K562 (cell line): ENCODE data around the gene DCTN1. TPM values are rescaled to one million over a fixed set of nuclear protein-coding genes. Genes with fewer than 3 reads are reported as not detected.

Experiments
- ATAC-seq: fragments of 200-7000 bp; cut with Tn5 transposase; 3 replicates; pipeline ENCODE4 v1.9.1; 2020; ENCODE audit warnings: moderate library complexity
- BruUV-seq: library from RNA; stranded (reverse); fragments of 400-500 nt; replicated peaks from 2 replicates; lab custom pipeline; 2021; lab: Mats Ljungman, UMichigan
- CTCF ChIA-PET: fragments of 300-600 bp; formaldehyde crosslinking; extraction: SDS; loops from one replicate; lab custom pipeline; 2021; ENCODE audit warnings: low intra/inter-chr PET ratio; lab: Yijun Ruan, JAX
- POLR2A ChIA-PET: fragments of 300-600, 350-650 bp; sonication (Branson Sonifier 250); formaldehyde crosslinking; extraction: SDS; loops from one replicate; lab custom pipeline; 2021; ENCODE audit warnings: antibody characterized with exemption, inconsistent platforms; lab: Yijun Ruan, JAX
- DNase-seq, 4 experiments: peaks; one replicate each; pipeline versions ENCODE4 v3.0.0 to v3.0.0-alpha.2; 2011 to 2018; ENCODE audit warnings: low spot score in 3 of 4, mixed read lengths in 3 of 4; ENCODE audit errors: extremely low read depth in 1 of 4
- FAIRE-seq: peaks from 2 replicates; lab custom pipeline; 2011; peaks lifted over from hg19 to GRCh38; lab: Jason Lieb, UNC
- H2AFZ ChIP-seq: 2 replicates; pipeline ENCODE4 v1.6.0; 2011; ENCODE audit warnings: low read depth, low read length, control low read depth, inconsistent platforms
- H3K27ac ChIP-seq: fragments of 200-600 bp; 3 replicates; pipeline ENCODE4 v1.8.0; 2011; ENCODE audit warnings: low read depth, mild to moderate bottlenecking, control low read depth, inconsistent platforms, low read length, moderate library complexity, mixed read lengths; ENCODE audit errors: extremely low read depth
- H3K27me3 ChIP-seq, 2 experiments: fragments of 300-600 bp in 1 of 2; 2 replicates in 1 of 2; 3 replicates in 1 of 2; pipeline versions ENCODE4 v1.6.0 to v1.8.0; 2011; ENCODE audit warnings: inconsistent platforms in 2 of 2, low read length in 2 of 2, mild to moderate bottlenecking in 1 of 2, mixed read lengths in 1 of 2, moderate library complexity in 1 of 2; ENCODE audit not compliant: control insufficient read depth in 2 of 2, insufficient read depth in 2 of 2
- H3K36me3 ChIP-seq: fragments of 300-600 bp; 3 replicates; pipeline ENCODE4 v1.8.0; 2011; ENCODE audit warnings: mild to moderate bottlenecking, low read length, inconsistent platforms; ENCODE audit not compliant: control insufficient read depth, insufficient read depth
- H3K4me1 ChIP-seq, 2 experiments: fragments of 200-600 bp in 1 of 2; replicated peaks in 1 of 2; 2 replicates in 1 of 2; 3 replicates in 1 of 2; pipeline versions ENCODE4 v1.5.1 to v1.8.0; 2011; ENCODE audit warnings: inconsistent platforms in 2 of 2, low read length in 2 of 2, mild to moderate bottlenecking in 1 of 2, mixed read lengths in 1 of 2, moderate library complexity in 1 of 2; ENCODE audit not compliant: control insufficient read depth in 2 of 2, insufficient read depth in 2 of 2
- H3K4me2 ChIP-seq: 2 replicates; pipeline ENCODE4 v1.6.1; 2011; ENCODE audit warnings: low read length, control low read depth, inconsistent platforms, mixed read lengths; ENCODE audit not compliant: insufficient read depth
- H3K4me3 ChIP-seq: fragments of 200-600 bp; sonication (generic), shearing (Covaris generic); 2 replicates; pipeline ENCODE4 v1.5.1; 2016; ENCODE audit warnings: control low read depth, inconsistent platforms
- H3K79me2 ChIP-seq: fragments of 200-600 bp; 3 replicates; pipeline ENCODE4 v1.8.0; 2011; ENCODE audit warnings: low read length, inconsistent platforms; ENCODE audit not compliant: control insufficient read depth, insufficient read depth
- H3K9ac ChIP-seq, 2 experiments: 2 replicates each; pipeline versions ENCODE4 v1.6.0 to v1.6.1; 2011; ENCODE audit warnings: low read depth in 2 of 2, low read length in 2 of 2, control low read depth in 1 of 2, inconsistent platforms in 1 of 2, mild to moderate bottlenecking in 1 of 2, mixed read lengths in 1 of 2; ENCODE audit not compliant: insufficient read depth in 1 of 2
- H3K9me1 ChIP-seq: one replicate; pipeline ENCODE4 v1.6.0; 2011; ENCODE audit warnings: inconsistent platforms, mild to moderate bottlenecking, low read length, moderate library complexity; ENCODE audit not compliant: control insufficient read depth, insufficient read depth
- H3K9me3 ChIP-seq: replicated peaks from 2 replicates; pipeline ENCODE4 v1.5.1; 2011; ENCODE audit warnings: low read depth, low read length, inconsistent platforms; ENCODE audit not compliant: control insufficient read depth, insufficient read depth
- H4K20me1 ChIP-seq: replicated peaks from 2 replicates; pipeline ENCODE4 v1.6.1; 2011; ENCODE audit warnings: low read length, inconsistent platforms, mixed read lengths; ENCODE audit not compliant: control insufficient read depth, insufficient read depth
- CEBPG ChIP-seq, 3 experiments: fragments of 200-800 bp in 1 of 3; sonication (Bioruptor generic) in 1 of 3; sonication (generic) in 1 of 3; formaldehyde crosslinking in 1 of 3; IDR thresholded peaks in 2 of 3; conservative IDR thresholded peaks in 1 of 3; 2 replicates each; pipeline versions ENCODE4 v1.6.1 to v1.8.0; 2016 to 2022; ENCODE audit warnings: missing compliant biosample characterization in 2 of 3, missing genetic modification characterization in 2 of 3, mild to moderate bottlenecking in 1 of 3, missing genetic modification reagents in 1 of 3
- HDAC6 ChIP-seq: IDR thresholded peaks from 2 replicates; pipeline ENCODE4 v1.6.1; 2012; ENCODE audit warnings: low read depth, mild to moderate bottlenecking, control low read depth, inconsistent platforms, low read length, moderate library complexity
- HEY1 ChIP-seq: fragments of 250-450 bp; sonication (Bioruptor Pico); IDR thresholded peaks from 2 replicates; pipeline ENCODE4 v1.5.0; 2020; ENCODE audit warnings: mild to moderate bottlenecking, moderate library complexity, borderline replicate concordance
- MBD1 ChIP-seq: fragments of 250-450 bp; sonication (Bioruptor Pico); IDR thresholded peaks from 2 replicates; pipeline ENCODE4 v1.8.0; 2022; ENCODE audit warnings: inconsistent platforms
- MLLT1 ChIP-seq, 2 experiments: fragments of 450-650 bp; IDR thresholded peaks; 2 replicates each; pipeline ENCODE4 v1.6.1; 2016
- NFRKB ChIP-seq: fragments of 450-650 bp; IDR thresholded peaks from 2 replicates; pipeline ENCODE4 v1.6.1; 2016; ENCODE audit warnings: low read depth
- TAF1 ChIP-seq: IDR thresholded peaks from 2 replicates; pipeline ENCODE4 v1.6.1; 2011; ENCODE audit warnings: mild to moderate bottlenecking, low read length, moderate library complexity; ENCODE audit not compliant: insufficient read depth, control insufficient read depth, severe bottlenecking; ENCODE audit errors: extremely low read depth
- ZNF212 ChIP-seq: fragments of 450-650 bp; formaldehyde crosslinking; IDR thresholded peaks from 2 replicates; pipeline ENCODE4 v1.4.0; 2020; ENCODE audit warnings: mild to moderate bottlenecking
- WGBS: fragments of 100-300 bp; shearing (Covaris generic); methylation state at CpG from one replicate; pipeline ENCODE4 v1.1.6; 2016; ENCODE audit warnings: low coverage, mixed read lengths; ENCODE audit not compliant: insufficient coverage; ENCODE audit errors: missing lambda C conversion rate; 5-methylcytosine and 5-hydroxymethylcytosine counted together
- in situ Hi-C: fragments of 300-500 bp; cut with MboI; formaldehyde crosslinking; loops from 4 replicates; pipeline ENCODE4 v1.15.0; 2018; ENCODE audit warnings: inconsistent platforms, mixed read lengths
- intact Hi-C: fragments of 100-400 bp; cut with micrococcal nuclease; formaldehyde crosslinking; loops from 2 replicates; pipeline ENCODE4 v1.14.2; 2022
- polyA plus RNA-seq, 8 experiments: library from polyadenylated mRNA; depleted of rRNA in 4 of 8; stranded (reverse) in 5 of 8; unstranded in 3 of 8; fragments of >200 nt; fragmentation: Nextera tagmentation in 2 of 8; fragmentation: Illumina TruSeq in 1 of 8; extraction: Ambion mirVana in 2 of 8; extraction: Trizol in 1 of 8; gene quantifications; 2 replicates each; pipeline versions ENCODE4 v1.2.1 to v1.2.3, GENCODE V29; 2011 to 2014; ENCODE audit warnings: inconsistent platforms in 1 of 8, missing spikeins in 1 of 8
- total RNA-seq, 7 experiments: library from RNA; depleted of rRNA in 6 of 7; stranded (reverse); fragments of >200 nt in 6 of 7; fragmentation: Illumina TruSeq in 2 of 7; extraction: Trizol in 2 of 7; gene quantifications; 2 replicates each; pipeline versions ENCODE4 v1.2.1 to v1.2.3, GENCODE V29; 2011 to 2021; ENCODE audit warnings: low replicate concordance in 1 of 7
- TF ChIP-seq, protein P1 (sequence below): fragments of 450-650 bp; IDR thresholded peaks from 2 replicates; pipeline ENCODE4 v1.6.1; 2016; ENCODE audit warnings: low read depth

DCTN1 gene
- total and polyA plus RNA-seq, 9 of the 15 experiments (the other 6 are each of a cell fraction or from before 2014, with no cell fraction given) = 23.9 to 71.7 (median 45.0) TPM

DNA sequence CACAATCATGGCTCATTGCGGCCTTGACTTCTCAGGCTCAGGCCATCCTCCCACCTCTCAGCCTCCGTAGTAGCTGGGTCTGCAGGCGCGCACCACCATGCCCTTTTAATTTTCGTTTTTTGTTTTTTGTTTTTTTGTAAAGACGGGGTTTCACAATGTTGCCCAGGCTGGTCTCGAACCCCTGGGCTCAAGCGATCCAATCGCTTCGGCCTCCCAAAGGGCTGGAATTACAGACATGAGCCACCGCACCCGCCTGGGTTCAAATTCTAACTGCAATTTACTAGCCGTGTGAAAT is 12.3 kb upstream of the DCTN1 start:
- Histone ChIP-seq H3K27ac (peak overlapping the region; percentile 91; the same call in 2 of the 3 replicates), H3K36me3 (no peaks in the 10 kb centered on the region), H3K4me2 (peak overlapping the region; percentile 98), H3K27me3 (no peaks in the 10 kb centered on the region), H2AFZ (peak overlapping the region; percentile 98), H3K4me3 (0 out of 2 replicates have a peak overlapping the region, but pooled peaks have one; percentile 66), H3K9me3 (no peaks in the 10 kb centered on the region), H4K20me1 (no peaks in the 10 kb centered on the region), H3K79me2 (peaks cover 26% of the 10 kb centered on the region), H3K9ac (peak overlapping the region; percentile 85 to 89), H3K9me1 (no peaks in the 10 kb centered on the region), H3K4me1 (peaks cover 3 to 12% of the 10 kb centered on the region in 2 experiments; a peak in 3 of 5 replicates)
- no peak for ATAC-seq
- 49% methylated on average over 13 of the region's 13 CpGs for WGBS
- DNase-seq = no peak
- FAIRE-seq = peak; percentile 35
- in situ Hi-C loops = no loop called here
- ChIA-PET POLR2A (interaction anchor here (0.6 to 2.6 kb wide), 5 partner anchors 8 to 55 kb away, joined by 3 to 13 read pairs (median 4); partner anchors contain the start of gene DCTN1), CTCF (interaction anchor here (1.2 kb wide), 1 partner anchor 126 kb away, joined by 4 read pairs; no protein-coding TSS in a partner anchor)
- no TSS peak for BruUV-seq
- intact Hi-C loops = loop anchor here (5.0 to 10.0 kb wide), 3 partner anchors 125 to 568 kb away; partner anchors contain the start of gene STAMBP
- TF ChIP-seq, protein P1, sequence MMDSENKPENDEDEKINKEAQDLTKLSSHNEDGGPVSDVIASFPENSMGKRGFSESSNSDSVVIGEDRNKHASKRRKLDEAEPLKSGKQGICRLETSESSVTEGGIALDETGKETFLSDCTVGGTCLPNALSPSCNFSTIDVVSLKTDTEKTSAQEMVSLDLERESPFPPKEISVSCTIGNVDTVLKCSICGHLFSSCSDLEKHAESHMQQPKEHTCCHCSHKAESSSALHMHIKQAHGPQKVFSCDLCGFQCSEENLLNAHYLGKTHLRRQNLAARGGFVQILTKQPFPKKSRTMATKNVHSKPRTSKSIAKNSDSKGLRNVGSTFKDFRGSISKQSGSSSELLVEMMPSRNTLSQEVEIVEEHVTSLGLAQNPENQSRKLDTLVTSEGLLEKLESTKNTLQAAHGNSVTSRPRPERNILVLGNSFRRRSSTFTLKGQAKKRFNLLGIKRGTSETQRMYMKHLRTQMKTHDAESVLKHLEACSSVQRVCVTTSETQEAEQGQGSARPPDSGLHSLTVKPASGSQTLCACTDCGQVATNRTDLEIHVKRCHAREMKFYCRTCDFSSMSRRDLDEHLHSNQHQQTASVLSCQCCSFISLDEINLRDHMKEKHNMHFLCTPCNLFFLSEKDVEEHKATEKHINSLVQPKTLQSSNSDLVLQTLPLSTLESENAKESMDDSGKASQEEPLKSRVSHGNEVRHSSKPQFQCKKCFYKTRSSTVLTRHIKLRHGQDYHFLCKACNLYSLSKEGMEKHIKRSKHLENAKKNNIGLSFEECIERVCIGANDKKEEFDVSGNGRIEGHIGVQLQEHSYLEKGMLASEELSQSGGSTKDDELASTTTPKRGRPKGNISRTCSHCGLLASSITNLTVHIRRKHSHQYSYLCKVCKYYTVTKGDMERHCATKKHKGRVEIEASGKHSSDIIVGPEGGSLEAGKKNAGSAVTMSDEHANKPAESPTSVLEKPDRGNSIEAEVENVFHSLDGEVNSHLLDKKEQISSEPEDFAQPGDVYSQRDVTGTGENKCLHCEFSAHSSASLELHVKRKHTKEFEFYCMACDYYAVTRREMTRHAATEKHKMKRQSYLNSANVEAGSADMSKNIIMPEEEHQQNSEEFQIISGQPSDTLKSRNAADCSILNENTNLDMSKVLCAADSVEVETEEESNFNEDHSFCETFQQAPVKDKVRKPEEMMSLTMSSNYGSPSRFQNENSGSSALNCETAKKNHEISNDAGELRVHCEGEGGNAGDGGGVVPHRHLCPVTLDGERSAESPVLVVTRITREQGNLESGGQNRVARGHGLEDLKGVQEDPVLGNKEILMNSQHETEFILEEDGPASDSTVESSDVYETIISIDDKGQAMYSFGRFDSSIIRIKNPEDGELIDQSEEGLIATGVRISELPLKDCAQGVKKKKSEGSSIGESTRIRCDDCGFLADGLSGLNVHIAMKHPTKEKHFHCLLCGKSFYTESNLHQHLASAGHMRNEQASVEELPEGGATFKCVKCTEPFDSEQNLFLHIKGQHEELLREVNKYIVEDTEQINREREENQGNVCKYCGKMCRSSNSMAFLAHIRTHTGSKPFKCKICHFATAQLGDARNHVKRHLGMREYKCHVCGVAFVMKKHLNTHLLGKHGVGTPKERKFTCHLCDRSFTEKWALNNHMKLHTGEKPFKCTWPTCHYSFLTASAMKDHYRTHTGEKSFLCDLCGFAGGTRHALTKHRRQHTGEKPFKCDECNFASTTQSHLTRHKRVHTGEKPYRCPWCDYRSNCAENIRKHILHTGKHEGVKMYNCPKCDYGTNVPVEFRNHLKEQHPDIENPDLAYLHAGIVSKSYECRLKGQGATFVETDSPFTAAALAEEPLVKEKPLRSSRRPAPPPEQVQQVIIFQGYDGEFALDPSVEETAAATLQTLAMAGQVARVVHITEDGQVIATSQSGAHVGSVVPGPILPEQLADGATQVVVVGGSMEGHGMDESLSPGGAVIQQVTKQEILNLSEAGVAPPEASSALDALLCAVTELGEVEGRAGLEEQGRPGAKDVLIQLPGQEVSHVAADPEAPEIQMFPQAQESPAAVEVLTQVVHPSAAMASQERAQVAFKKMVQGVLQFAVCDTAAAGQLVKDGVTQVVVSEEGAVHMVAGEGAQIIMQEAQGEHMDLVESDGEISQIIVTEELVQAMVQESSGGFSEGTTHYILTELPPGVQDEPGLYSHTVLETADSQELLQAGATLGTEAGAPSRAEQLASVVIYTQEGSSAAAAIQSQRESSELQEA = 0 out of 2 replicates have a peak, but pooled peaks have one; percentile 36
- no peak for TF ChIP-seq HEY1
- no peak for TF ChIP-seq ZNF212
- TF ChIP-seq HDAC6 = no peak
- TF ChIP-seq CEBPG (CRISPR knock-in tag; IDR thresholded peaks at IDR 0.05) = no peak
- TF ChIP-seq CEBPG (tag; conservative IDR thresholded peaks at IDR 0.05 in 1 of 2, IDR thresholded peaks at IDR 0.05 in 1 of 2) = 0 out of 4 replicates have a peak, but pooled peaks of 1 of the 2 experiments have one; percentile 12
- 0 out of 2 replicates have a peak, but pooled peaks have one; percentile 32 for TF ChIP-seq NFRKB
- TF ChIP-seq TAF1 = peak; percentile 2
- 0 out of 2 replicates have a peak, but pooled peaks have one; percentile 70 for TF ChIP-seq MBD1 (CRISPR knock-in tag)
- TF ChIP-seq MLLT1 (IDR thresholded peaks at IDR 0.05) = 0 out of 4 replicates have a peak, but pooled peaks of 1 of the 2 experiments have one; percentile 48
